ENCODE measurements around the gene GSE1.

Gene GSE1

GRCh38 chr16:85612801-85613603 is at the start of gene GSE1:
Gene GSE1 (plus strand): TSS chr16:85613322. CDS start chr16:85613392, 70 bp downstream.
- FAIRE-seq = no peak

GRCh38 chr16:85563515-85564276 is 49.4 kb upstream of the GSE1 start:
- FAIRE-seq = no peak

DNA sequence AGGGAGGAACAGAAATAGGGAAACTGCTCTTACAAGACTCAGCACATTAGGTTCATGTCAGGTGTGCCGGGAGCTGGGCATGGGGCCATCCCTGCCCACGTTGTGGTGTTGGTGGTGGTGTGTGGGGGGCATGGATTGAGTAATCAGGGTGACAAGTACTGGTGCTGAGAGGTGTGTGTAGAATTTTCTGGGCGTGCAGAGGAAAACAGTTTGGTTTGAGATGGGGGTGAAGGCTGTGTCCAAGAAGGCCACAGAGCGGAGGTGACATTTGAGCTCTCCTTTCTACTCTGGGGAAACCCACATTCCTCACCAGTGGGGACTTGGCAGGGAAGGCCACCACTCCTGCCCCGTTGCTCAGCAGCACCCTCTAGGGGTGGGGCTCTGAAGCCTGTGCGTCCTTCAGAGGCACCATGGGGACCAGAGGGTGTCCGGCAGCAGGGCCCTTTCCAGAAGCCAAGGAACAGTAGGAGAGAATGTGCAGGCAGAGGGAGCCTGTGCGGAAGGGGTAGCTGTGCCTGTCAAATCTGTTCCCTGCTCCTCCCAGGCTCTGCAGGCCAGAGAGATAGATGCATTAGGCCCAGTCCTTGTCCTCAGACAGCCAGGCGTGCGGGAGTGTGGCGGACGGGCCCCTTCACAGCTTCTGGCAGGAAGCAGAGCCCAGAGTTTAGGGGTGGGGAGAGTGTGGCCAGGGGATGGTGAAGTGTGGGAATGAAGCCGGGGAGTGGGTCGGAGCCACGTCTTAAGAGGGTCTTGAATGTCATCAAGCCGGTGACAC is 48.7 kb upstream of the GSE1 start:
- no peak for FAIRE-seq

DNA sequence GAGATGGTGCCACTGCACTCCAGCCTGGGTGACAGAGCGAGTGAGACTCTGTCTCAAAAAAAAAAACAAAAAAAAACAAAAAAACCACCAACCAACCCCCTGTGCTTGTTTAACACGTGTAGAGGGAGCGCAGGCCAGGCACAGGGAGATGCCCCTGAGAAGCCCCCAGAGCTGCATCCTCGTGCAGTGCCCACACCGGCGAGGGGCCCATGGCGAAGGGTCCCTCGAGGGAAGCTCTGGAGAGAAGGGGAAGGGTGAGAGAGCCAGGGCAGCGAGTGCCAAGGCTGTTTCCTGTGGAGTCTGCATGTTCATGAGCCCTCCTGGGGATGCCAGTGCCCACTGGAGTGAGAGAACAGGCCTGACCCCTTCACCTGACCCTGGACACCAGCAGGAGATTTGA is 47.8 kb upstream of the GSE1 start:
- FAIRE-seq = no peak

- no peak for FAIRE-seq
Observed at GRCh38 chr16:85565801-85566526, 47.2 kb upstream of the GSE1 start.

- FAIRE-seq = no peak
Observed at GRCh38 chr16:85566561-85567100, 46.5 kb upstream of the GSE1 start.

DNA sequence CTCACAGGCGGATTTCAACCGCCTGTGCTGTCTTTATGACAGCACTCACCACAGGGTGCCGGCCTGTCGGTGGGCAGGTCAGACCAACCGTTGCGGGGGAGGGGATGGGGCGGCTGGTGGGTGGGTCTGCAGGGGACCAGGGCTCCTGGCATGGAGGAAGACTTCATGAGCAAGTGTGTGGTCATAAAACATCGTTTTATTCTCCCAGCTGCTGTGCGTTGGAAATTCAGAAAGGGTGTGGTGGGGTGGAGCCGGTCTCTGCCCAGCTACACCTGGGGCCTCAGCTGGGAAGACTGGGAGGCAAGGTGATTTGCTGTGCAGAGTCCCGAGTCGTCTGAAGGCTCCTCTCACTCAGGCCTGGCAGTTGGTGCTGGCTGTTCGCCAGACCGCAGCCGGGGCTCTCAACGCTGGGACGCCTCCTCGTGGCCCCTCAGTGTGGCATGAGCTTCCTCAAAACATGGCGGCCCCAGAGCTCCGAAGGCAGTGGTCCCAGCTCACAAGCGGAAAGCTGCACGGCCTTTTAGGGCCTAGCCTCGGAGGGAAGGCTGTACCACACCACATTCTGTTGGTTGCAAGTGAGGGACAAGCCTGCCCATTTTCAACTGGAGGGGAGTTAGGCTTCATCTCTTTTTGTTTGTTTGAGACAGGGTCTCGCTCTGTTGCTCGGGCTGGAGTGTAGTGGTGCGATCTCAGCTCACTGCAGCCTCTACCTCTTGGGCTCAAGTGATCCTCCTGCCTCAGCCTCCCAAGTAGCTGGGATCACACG is 45.8 kb upstream of the GSE1 start:
- FAIRE-seq = no peak

DNA sequence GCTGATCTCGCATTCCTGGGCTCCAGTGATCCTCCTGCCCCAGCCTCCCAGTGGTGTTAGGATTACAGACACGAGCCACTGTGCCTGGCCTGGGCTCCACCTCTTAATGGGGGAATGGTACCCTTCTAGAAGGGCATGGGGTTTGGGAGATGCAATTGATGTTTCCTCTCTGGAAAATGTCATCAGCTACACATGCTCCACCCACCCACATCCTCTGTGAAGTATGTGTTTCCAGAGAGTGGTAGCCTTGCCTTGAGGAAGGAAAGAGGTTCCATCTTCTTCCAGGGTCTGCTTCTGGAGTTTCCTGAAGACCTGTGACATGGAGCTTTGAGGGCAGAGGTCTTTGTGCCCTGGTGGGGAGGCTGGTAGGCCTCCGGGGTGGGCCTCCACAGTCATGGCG is 45.2 kb upstream of the GSE1 start:
- FAIRE-seq = no peak

DNA sequence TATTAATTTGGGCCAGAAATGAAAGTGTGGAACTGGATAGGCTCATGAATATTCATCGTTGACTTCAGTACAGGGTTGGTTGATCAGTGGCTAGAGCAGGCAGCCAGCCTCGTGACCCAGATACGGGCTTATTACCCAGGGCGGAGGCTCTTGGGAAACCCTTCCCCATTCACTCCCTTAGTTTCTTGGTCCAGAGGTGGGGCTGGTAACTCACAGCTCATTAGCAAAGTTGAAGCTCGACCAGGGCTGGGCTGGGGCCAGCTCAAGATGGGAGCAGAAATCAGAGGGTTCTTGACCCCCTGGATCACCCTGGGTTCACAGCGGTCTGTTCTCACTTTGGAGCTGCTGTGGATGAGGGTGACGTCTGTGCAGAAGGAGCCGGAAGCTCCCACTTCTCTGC is 44.6 kb upstream of the GSE1 start:
- FAIRE-seq = no peak

GRCh38 chr16:85569039-85569614 is 44.0 kb upstream of the GSE1 start:
- no peak for FAIRE-seq

- no peak for FAIRE-seq
Observed at GRCh38 chr16:85569615-85570212, 43.4 kb upstream of the GSE1 start.

- FAIRE-seq = no peak
Observed at GRCh38 chr16:85570213-85570734, 42.8 kb upstream of the GSE1 start.

DNA sequence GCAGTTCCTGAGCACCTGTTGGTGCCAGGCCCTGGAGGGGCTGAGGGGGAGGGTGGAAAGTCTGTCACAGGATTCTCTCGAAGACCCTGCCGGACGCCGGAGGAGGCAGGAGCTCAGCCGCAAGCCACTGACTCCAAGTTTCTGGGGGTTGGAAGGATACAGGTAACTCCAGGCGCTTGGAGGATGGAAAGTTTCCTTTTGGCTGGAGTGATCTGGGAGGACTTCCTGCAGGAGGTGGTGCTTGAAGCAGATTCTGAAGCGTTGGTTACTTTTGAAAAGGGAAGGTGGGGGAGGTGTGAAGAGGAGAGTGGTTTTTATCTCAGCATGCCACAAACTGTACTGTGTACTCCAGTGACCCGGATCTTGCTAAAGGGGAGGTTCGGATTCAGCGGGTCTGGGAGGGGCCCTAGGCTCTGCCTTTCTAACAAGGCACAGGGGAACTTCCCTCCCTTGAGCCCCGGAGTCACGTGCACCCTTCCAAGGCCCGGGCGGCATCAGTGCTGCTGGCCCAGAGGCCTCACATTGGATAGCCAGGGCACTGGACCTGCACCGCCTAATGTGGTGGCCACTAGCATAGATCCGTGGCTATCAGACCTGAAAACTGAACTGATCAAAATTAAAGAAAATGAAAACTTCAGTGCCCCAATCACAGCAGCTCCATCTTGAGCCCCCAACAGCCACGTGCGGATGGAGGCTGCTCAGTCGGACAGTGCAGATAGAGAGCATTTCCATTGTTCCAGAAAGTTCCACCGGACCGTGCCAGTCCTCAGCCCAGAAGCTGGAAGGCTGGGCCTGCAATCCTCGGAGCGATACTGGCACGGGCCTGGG is 42.2 kb upstream of the GSE1 start:
- FAIRE-seq = no peak

- FAIRE-seq = no peak
Observed at GRCh38 chr16:85571563-85571812, 41.6 kb upstream of the GSE1 start.

DNA sequence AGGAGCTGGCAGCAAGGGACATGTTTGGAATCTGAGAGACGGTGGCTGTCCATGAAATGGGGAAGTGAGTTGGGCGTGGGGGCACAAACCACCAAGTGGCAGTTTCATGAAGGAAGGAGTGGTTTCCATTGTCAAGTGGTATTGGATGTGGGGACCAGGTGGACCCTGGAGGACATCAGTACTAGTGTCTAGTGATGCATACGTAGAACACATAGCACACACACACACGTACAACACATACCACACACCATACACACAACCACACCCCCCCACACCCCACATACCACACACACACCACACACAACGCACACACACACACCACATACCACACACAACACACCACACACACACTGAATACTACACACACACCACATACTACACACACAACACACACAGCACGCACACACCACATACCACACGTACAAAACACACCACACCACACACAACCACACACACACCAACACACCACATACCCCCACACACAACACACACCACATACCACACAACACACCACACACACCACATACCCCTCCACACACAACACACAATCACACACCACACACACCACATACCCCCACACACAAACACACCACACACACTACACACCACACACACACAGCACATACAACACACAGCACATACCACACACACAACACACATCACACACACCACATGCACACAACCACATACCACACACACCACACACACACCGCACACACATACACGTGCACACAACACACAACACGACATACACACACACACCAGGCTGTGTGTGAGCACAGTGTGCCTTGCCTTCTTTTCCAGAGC is 41.1 kb upstream of the GSE1 start:
- FAIRE-seq = no peak

- no peak for FAIRE-seq
Observed at GRCh38 chr16:85573045-85573695, 40.0 kb upstream of the GSE1 start.

DNA sequence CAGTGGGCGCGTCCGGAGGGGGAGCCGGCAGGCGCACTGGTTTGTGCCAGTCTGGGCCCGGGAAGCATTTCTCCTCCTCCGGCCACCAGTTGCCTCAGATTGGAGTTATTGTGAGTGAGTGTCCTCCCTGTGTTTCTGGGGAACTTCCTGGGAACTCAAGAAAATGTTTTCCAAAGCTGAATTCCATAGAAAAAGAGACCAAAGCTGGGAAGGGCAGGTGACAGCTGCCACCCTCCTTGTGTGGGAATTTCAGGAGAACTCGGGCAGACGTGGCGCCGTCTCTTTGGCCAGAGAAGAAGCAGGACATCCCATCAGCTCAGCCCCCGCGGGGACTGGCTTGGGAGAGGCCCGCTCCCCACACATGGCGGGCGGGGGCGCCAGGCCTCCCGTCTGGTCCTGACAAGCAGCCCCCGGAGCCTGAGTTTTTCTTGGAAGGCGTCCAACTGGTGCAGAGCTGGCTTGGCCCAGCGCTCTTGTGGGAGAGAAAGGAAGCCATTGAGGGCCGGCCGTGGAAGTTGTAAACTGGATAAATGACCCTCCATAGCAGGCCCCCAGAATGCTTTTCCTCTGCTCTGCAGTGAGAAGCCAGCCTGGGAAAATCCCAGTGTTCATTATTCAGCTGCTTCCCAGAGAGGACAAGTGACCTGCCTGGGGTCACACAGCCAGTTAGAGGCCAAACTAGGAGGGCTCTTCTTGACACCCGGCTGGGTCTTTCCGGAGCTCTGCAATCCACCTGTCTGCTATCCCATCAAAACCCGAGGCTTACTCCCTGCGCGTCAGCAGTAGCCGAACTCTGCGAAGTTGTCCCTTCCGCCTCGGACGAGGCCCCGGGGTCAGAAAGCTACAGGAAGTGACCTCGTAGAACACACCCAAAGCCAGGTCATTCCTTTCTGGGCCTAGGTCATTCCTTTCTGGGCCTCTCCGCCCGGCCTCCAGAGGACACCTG is 39.2 kb upstream of the GSE1 start:
- FAIRE-seq = peak; percentile 35
